GM21529 (cell line): ENCODE data around the gene SLAMF7.
"Not testable (repeated sequence)": the region's sequence is repeated elsewhere in the genome, so short reads cannot be mapped to it uniquely, and the experiment has no call there.

Experiments
- ATAC-seq: cut with Tn5 transposase; IDR thresholded peaks from one replicate; pipeline ENCODE4 v1.9.1; 2021; ENCODE audit not compliant: unreplicated experiment

Gene SLAMF7

DNA sequence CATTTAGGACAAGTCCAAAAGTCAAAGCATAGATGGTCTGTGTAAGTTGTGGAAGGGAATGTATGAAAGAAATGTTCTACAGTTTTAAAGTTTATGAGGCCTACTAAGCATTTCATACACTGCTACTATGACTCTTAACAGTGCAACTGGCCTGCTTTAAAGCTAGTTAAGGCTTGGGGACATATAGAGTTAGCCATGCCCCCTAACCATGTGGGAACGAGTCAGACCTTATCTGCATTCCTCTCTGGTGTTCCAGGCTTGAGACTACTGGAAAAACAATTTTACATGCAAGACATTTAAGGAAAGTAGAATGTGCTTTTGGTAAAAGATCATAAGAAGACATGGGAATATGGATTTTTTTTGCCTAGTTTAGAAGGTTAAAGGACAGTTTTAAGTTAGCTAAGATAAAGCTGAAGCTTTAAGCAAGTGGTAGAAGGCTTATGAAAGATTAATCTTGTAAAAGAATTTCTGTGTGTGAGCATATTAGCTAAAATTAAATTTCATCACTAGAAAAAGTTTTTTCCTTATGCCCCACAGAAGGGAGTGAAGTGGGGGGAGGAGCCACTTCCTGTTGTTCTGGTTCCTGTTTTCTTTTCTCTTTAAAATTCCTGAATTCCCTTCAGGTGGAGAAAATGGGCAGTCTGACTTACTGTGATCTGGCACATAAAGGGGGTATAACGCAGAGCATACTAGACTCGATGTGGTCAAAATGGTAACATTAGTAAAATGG is 18.5 kb upstream of the SLAMF7 start:
- no peak for ATAC-seq

DNA sequence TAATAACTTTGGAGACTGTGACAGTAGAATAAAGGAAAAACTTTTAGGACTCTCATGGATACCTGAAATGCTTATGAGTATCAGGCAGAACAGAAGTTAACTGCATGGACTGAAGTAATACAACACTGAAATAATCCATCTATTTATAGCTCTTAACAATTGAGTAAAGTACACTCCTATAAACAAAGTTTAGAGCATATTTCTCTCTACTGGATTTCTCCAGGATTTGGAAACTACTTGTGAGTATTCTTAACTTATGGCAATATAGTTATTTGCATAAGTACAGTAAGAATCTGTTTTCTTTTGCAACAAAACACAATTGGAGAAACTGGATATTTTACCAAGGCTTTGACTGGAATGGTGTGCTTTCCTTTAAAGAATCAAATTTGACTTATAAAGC is 17.6 kb upstream of the SLAMF7 start:
- no peak for ATAC-seq

DNA sequence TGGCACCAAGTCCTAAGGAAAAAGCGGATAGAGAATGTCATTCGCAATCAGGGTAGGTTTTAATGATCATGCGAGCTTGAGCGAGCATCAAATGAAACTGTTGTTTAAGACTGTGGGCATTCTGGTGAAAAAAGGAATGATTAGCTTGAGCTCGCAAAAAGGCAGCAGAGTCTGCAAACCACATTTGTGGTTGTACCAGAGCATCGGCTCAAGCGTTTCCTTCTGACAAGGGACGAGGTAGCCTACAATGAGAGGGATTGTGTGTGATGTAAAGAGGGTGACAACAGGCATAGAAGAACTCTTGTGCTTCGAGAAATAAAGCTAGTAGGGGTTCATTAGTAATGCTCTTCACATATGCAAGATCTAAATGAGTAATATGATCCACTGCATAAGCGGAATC is 16.3 kb upstream of the SLAMF7 start:
- ATAC-seq, result no peak

DNA sequence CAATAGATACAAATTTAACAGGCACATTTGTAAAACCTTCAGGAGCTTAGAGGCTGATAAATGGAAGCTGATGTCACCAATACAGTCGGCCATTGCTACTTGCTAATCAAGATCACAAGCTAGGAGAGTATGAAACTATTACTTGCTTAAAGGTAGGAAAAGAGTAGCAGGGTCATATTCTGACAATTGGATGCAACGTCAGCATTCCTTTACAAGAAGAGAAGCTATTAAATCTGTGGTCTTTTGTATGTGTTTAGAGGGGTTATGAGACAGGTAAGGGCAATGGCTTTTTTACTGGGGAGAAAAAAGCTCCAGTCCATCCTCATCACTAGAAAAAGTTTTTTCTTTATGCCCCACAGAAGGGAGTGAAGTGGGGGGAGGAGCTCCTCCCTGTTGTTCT is 15.7 kb upstream of the SLAMF7 start:
- no peak for ATAC-seq

DNA sequence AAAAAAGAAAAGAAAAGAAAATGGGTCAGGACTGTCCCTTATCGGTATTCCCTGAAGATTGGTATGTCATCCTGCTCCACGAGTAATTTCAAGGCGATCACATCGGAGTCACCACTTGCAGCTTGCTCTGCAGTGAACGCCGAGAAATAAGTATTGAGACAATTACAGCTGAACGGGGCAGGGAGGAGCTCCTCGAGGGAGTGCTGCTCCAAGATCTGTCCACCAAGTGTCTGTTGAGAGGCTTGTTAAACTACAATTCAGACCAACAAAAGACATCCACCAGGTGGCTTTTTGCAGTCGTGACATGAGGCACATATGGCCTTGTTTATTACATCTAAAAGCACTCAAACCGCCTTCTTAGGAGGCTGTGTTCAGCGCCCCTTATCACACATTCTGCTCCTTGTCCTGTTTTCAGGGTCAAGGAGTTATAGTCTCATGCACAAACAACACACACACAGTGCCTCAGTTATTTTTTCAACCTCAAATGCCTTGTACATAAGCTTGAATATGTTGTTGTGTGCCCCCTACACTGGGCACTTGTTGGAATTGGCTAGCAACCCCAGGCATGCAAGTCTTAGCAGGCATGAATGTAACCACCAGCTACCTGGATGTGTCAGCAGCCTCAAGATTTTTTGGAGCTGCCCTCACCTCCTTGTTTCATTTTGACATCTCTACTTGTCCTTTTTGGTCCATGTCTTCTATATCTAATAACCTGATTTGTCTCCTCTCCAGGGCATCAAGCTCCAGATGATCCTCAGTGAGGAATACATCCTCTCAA is 14.4 kb upstream of the SLAMF7 start:
- ATAC-seq, result no peak

DNA sequence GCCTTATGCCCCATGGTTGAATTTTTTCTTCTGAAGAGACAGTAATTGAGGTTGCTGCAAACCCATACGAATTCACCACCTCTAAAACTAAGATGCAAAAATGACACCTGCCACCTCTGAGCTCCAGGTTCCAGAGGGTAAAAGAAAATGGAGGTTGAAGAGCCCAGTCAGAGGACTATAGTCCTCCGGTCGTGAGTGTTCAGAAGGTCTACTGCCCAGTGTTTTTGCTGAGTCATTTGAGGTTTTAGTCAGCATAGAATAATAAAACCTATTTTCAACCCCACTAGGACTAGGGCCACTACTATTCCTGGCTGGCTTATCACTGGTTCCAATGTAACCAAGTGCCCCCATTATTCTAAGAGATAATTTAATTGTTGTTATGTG is 12.9 kb upstream of the SLAMF7 start:
- no peak for ATAC-seq

DNA sequence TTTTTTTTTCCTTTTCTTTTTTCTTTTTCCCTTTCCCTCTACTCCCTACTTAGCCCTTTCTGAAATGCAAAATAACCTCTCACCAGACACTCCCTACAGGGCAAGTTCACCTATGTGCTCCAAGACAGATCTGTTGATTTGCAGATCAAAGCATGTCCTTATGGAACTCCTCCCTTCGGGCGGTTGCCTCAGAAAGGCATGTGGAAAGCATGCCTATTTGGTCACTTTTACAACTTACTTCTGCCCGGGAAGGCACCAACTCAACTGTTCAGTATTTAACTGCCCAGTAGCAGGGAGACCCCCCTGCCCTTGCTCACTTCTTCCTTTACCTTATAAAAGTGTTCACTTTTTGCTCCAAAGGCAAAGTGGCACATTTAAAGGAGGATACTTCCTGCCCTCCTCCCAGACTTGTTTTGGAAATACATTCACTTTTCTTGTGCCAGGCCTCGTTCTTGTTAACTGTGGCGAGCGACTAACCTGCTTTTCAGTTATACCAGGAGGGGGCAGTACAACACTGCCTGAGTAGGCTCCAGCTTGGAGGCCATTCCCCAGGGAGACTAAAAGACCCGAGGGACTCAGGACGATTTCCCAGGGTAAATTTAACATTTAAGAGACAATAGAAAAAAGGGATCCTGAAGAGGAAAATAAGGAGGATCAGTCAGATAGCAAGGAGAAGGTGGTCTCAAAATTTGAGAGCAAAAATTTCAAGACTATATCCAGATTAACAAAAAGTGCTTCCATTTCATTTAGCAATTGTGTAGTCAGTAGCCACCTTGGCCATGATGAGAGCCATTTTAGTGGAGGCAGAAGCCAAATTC is 12.3 kb upstream of the SLAMF7 start:
- no peak for ATAC-seq

DNA sequence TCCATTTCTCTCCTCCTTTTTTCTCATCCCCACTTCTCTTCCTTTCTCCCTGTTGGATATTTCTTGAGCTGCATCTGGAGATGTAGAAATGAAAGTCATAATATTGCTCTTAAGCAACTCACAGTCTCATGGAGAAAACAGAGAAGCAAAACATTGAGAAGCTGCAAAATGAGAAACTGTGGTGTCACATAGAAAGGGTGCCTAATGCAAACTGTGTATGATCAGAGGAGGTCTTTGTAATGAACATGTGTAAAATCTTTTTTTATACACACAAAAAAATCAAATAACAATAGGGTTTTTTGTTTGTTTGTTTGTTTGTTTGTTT is 11.8 kb upstream of the SLAMF7 start:
- no peak for ATAC-seq

DNA sequence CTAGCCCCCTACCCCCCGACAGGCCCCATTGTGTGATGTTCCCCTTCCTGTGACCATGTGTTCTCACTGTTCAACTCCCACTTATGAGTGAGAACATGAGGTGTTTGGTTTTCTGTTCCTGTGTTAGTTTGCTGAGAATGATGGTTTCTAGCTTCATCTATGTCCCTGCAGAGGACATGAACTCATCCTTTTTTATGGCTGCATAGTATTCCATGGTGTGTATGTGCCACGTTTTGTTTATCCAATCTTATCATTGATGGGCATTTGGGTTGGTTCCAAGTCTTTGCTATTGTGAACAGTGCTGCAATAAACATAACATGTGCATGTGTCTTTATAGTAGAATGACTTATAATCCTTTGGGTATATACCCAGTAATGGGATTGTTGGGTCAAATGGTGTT is 7.5 kb upstream of the SLAMF7 start:
- not testable (repeated sequence) for ATAC-seq

DNA sequence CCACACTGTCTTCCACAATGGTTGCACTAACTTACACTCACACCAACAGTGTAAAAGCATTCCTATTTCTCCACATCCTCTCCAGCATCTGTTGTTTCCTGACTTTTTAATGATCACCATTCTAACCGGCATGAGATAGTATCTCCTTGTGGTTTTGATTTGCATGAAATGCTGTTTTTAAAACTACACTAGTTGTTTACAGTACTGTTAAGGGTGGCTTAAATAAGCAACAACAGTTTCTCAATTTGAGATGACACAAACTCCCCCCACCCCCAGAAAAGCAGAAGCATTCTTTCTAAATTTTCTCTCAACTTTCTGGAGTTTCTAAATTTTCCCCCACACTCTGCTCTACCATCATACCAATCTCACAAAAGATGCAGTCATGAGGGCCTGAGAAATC is 7.1 kb upstream of the SLAMF7 start:
- ATAC-seq, result no peak

DNA sequence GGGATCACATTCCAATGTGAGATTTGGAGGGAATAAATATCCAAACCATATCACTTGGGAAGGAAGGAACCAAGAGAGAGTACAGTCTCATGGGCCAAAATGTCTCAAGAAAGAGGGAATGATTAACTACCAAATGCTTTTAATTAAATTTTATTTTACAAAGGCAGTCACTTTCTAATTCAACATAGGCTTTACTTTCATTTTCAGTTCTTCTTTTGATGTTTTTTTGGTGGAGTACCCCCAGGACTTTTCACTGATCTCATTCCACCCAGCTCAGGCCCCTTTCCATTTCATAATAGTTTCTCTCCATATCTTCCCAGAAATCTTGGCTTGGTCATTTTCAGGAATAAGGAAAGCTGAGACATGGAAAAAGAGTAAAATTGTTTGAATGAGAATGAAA is 5.1 kb upstream of the SLAMF7 start:
- ATAC-seq, result no peak

DNA sequence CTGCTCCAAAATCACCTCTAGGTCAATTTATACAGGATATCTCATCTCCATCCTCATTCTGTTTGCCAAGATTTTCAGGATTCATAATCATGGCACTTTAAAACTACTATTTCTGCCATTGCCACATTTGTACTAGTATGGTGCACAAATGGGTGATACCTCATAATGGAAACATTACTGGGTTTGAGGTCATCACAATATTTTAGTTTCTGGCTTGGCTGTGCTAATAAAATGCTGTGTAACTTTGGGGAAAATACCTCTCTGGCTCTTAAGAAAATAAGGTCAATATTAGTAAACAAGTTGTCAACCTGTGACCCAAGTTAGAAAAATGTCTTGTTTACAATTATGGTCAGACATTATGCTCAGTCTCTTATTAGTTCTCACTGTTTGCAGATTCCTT is 4.7 kb upstream of the SLAMF7 start:
- no peak for ATAC-seq

DNA sequence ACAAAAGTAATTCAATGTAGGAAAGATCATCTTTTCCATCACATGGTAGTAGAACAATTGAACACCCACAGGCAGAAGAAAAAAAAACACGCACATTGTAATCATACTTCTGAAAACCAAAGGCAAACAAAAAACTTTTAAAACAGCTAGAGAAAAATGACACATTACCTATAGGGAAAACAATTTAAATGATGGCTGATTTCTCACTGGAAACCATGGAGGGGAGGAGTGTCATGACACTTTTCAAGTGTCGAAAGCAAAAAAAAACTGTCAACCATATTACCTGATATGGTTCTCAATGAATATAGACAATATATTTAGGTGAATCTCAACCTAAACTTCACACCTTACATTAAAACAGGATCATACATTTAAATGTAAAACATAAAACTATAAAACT is 776 bp upstream of the SLAMF7 start:
- no peak for ATAC-seq

DNA sequence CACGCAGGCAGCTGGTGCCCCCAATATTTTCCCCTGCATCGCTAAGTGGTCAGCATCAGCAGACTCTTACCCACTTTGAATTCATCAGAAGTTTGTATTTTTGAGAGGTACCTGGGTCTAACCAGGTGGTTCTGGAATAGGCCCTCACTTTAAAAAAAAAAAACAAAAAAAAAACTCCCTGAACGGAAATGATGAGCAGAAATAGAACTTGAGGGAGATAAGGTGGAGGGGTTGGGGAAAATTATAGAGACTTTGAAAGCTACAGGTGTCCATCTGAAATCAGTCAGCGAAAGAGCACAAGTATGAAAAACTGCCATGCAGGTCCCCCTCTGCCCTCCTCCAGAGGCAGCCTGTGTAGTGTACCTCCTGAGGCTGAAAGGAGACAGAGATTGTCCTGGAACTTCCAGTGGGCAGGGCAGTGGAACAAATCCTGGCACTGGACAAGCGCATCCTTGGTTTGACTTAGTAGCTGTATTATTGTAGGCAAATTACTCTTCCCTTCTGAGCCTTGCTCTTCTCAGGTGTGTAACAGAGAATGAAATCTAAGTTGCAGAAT is 1.2 kb downstream of the SLAMF7 start:
- no peak for ATAC-seq

DNA sequence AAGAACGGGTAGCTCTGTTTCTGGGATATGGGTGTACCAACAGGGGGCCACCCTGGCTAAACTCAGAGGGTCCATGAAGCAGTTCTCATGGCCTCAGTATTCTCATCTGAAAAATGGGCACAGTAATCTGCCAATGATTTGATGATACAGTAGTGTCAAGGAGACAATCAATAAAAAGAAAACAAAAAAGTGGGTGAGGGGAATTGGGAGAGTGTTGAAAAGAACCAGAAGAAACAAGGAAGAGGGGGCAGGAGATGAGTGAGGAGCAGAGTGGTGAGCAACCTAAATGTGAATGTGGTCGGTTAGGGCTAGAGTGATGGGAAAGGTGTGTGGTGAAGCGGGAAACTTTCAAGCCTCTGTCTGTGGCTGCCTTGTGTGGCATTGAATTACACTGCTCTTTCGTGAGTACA is 2.0 kb downstream of the SLAMF7 start:
- no peak for ATAC-seq

DNA sequence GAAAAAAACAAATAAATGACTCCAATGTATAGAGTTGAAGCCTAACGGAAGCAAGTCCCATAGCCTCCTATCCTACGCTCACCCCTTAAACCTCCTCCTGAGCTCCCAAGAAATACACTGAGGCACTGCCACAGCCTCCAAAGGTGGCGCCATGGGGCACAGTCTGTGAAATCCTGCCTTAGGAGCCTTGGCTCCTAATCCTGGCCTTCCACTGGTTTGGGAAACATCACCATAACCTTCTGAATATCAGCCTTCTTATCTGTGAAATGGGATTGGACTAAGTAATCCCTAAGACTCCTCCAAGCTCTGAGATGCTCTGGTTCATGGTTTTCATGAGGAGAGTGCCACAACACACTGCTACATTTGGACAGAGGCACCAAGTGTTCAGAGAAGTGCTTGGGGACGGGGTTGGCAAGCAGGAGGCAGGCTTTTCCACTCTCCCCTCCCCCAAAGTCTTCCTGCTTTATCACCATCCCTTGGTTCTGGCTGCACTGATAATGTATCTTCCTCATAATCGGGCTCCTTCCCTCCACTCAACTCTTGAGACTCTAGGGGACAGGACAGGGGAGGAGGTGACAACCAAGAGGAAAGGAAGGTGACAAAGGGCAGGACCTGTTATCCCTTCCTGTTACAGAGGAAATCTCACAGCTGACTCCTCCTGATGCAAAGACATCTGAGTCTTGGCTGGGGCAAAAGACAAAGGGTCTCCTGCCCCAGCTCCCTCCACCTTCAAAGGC is 2.7 kb downstream of the SLAMF7 start:
- no peak for ATAC-seq

DNA sequence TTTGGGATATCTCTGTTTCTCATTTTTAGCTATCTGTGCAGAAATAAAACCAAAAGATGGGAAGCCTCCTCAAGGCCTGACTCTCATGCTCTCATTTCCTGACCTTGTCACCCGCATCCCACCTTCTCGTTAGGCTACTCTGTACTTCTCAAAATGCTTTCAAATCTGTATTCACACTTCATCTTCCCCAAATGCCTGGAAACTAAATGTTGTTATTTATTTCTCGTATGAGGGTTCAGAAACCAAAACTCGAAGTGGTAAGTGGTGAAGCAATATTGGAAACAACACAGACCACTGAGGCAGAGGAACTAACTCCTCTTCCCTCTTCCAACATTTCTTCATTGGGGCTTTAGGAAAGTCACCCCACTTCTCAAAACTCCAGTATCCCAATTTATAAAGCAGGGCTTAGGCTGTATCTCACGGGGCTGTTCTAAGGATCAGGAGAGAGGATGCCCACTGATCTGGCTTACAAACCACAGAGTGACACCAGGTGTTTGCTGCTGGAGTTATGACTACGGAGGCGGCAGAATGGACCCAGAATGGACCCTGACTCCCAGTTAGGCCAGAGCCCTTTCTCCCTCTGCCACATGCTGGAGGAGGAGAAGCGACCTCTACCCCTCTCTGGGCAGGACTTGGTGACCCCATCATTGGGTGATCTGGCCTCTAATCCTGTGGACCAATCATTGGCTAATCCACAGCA is 3.5 kb downstream of the SLAMF7 start:
- no peak for ATAC-seq

DNA sequence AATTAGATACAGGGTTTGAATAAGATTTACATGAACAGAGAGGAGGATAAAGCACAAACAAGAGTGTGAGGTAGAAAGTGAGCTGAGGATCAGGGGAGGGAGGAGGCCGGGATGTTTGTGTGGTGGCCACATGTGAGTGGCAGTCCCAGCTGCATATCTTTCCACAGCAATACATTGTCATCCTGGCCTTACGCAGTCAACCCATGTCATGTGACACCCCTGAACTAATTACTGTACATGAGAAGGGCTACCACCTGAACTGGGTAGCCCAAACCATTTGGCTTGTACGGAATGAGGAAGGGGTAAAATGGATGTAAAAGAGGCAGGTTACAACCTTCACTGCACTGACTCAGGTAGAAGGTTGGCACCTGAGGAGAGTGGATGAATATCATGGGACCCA is 4.2 kb downstream of the SLAMF7 start:
- ATAC-seq, result no peak

DNA sequence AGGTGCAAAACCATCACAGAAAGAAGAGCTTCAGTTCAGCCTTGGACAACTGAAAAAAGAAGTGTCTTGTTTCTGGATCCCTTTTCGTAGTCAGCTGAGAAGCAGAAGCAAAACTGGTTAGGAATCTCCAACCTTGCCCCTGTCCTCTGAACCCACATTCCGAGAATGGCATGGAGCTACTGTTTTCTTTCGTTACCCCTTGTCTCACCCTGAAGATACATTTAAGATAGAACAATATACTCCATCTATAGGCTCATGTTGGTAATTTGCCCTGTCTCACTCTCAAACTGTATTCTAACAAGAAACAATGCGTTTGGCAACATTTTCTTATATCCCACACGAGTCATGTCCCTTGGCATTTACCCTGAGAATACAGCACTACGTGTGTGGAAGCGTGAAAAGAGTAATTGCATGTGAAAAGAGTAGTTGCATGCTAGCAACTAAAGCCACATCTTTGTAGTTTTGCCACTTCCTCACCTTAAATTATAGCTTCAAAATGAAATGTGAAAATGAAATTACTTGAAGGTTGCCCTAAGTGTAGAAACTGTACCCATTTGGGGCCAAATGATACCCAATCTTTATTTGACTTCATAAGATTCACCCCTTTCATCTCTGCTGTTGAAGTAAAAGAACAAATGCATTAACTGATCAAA is 5.3 kb downstream of the SLAMF7 start:
- ATAC-seq, result no peak
